HG03139 (cell line): Measurements from ENCODE around the gene SENP2.

ENCODE experiments used
- ATAC-seq: cut with Tn5 transposase; IDR thresholded peaks from one replicate; pipeline ENCODE4 v1.9.1; 2021; ENCODE audit not compliant: unreplicated experiment

SENP2 gene

DNA sequence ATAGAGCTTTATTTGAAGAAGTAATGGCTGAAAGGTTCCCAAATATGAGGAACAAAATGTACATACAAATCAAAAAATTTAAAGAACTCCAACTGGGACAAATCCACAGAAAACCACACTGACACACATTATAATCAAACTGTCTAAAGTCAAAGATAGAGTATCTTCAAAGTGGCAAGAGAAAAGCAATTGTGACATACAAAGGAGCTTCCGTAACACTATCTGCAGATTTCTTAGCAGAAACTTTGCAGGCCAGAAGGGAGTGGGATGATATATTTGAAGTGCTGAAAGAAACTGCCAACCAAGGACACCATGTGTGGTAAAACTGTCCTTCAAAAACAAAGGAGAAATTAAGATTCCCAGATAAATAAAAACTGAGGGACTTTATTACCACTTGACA is 91.9 kb downstream of the SENP2 start:
- ATAC-seq, result no peak

DNA sequence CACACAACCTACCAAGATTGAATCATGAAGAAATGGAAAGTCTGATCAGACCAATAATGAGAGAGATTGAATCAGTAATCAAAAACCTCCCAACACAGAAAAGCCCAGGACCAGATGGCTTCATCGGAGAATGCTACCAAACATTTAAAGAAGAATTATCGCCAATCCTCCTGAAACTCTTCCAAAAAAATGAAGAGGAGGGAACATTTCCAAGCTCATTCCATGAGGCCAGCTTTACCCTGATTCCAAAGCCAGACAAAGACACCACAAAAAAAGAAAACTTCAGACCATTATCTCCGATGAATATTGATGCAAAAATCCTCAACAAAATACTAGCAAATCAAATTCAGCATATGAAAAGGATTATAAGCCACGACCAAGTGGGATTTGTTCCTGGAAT is 94.1 kb downstream of the SENP2 start:
- no peak for ATAC-seq
